PC-3 (cell line): Measurements from ENCODE around the gene CTRB1.

Experiments
- CTCF ChIP-seq: fragments of 300-600 bp; sonication (generic); conservative IDR thresholded peaks from 2 replicates; pipeline ENCODE4 v1.5.1; 2017; ENCODE audit warnings: antibody characterized with exemption, low read depth, mild to moderate bottlenecking, low read length
- EZH2 ChIP-seq: fragments of 300-600 bp; sonication (generic); IDR thresholded peaks from one replicate; pipeline ENCODE4 v1.6.1; 2017; ENCODE audit warnings: antibody characterized with exemption, mild to moderate bottlenecking, low read length; ENCODE audit not compliant: unreplicated experiment

- TF ChIP-seq CTCF (no peak), EZH2 (no peak)
Observed at GRCh38 chr16:75261590-75262078, 42.8 kb downstream of the CTRB1 start.
